Endothelial cell (in vitro differentiated cells): ENCODE measurements around the gene CYP3A4. TPM values are rescaled to one million over a fixed set of nuclear protein-coding genes. Genes with fewer than 3 reads are reported as not detected.

ENCODE experiments used
- DNase-seq: peaks from one replicate; pipeline ENCODE4 v3.0.0; 2021; ENCODE audit warnings: low spot score
- H3K27ac Mint-ChIP-seq: one replicate; pipeline ENCODE4 v1.8.0; 2021; ENCODE audit warnings: mixed read lengths, inconsistent platforms; ENCODE audit not compliant: unreplicated experiment
- H3K27me3 Mint-ChIP-seq: one replicate; pipeline ENCODE4 v1.8.0; 2021; ENCODE audit warnings: mild to moderate bottlenecking, moderate library complexity, mixed read lengths, inconsistent platforms; ENCODE audit not compliant: unreplicated experiment
- H3K36me3 Mint-ChIP-seq: one replicate; pipeline ENCODE4 v1.8.0; 2021; ENCODE audit warnings: mild to moderate bottlenecking, low read depth, mixed read lengths, inconsistent platforms; ENCODE audit not compliant: unreplicated experiment
- H3K4me1 Mint-ChIP-seq: one replicate; pipeline ENCODE4 v1.8.0; 2021; ENCODE audit warnings: mild to moderate bottlenecking, mixed read lengths, inconsistent platforms; ENCODE audit not compliant: unreplicated experiment
- H3K4me3 Mint-ChIP-seq: one replicate; pipeline ENCODE4 v1.8.0; 2021; ENCODE audit warnings: mild to moderate bottlenecking, mixed read lengths, inconsistent platforms; ENCODE audit not compliant: unreplicated experiment
- H3K9me3 Mint-ChIP-seq: one replicate; pipeline ENCODE4 v1.8.0; 2021; ENCODE audit warnings: mixed read lengths, inconsistent platforms; ENCODE audit not compliant: unreplicated experiment
- total RNA-seq: library from RNA; stranded (reverse); fragmentation: NEBNext Ultra II Directional; extraction: Animal tissue kit (Norgen Biotek cat#: 25700); gene quantifications from one replicate; pipeline ENCODE4 v1.2.1, GENCODE V29; 2021; ENCODE audit not compliant: unreplicated experiment
- TF ChIP-seq, protein P1 (sequence below): fragments of 200-600 bp; sonication (generic); IDR thresholded peaks from one replicate; pipeline ENCODE4 v1.5.0; 2021; ENCODE audit warnings: antibody characterized with exemption; ENCODE audit not compliant: unreplicated experiment

Gene CYP3A4
- total RNA-seq, 1 donor from 2014 or later, result not detected

DNA sequence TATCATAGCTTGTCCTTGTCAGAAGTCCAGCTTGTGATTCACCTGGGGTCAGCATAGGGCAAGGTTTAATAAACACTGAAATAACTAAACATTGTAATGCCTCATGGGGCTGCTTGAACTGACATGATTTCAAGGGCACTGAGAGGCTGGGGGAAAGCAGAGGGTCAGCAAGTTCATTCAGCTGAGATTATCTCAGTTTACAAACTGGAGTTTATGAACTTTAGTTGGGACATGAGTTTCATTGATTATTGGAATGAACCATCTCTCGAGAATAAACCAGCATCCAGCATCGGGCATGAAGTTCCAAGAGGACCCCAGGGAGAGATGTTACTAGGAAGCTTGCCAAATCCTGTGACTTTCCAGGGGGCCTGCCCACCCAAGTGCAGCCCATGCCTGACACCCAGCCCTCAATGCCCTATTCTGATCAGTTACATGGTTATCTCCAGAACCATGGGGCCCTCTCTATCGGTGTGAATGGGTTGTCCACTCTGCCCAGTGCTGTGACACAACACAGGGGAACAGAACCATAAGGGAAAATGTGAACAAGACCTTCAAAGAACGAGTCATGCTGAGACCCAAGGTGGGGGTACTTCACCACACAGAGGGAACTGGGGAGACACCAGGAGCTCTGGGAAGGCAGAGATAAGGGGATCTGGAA lies 41.1 kb downstream of the CYP3A4 start:
- Mint-ChIP-seq H3K4me3 (no peak overlapping the region), H3K36me3 (no peaks in the 10 kb centered on the region), H3K27ac (no peak overlapping the region), H3K9me3 (no peaks in the 10 kb centered on the region), H3K27me3 (peaks cover 3% of the 10 kb centered on the region), H3K4me1 (peaks cover 5% of the 10 kb centered on the region)
- no peak for DNase-seq
- TF ChIP-seq, protein P1, sequence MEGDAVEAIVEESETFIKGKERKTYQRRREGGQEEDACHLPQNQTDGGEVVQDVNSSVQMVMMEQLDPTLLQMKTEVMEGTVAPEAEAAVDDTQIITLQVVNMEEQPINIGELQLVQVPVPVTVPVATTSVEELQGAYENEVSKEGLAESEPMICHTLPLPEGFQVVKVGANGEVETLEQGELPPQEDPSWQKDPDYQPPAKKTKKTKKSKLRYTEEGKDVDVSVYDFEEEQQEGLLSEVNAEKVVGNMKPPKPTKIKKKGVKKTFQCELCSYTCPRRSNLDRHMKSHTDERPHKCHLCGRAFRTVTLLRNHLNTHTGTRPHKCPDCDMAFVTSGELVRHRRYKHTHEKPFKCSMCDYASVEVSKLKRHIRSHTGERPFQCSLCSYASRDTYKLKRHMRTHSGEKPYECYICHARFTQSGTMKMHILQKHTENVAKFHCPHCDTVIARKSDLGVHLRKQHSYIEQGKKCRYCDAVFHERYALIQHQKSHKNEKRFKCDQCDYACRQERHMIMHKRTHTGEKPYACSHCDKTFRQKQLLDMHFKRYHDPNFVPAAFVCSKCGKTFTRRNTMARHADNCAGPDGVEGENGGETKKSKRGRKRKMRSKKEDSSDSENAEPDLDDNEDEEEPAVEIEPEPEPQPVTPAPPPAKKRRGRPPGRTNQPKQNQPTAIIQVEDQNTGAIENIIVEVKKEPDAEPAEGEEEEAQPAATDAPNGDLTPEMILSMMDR, result no peak

DNA sequence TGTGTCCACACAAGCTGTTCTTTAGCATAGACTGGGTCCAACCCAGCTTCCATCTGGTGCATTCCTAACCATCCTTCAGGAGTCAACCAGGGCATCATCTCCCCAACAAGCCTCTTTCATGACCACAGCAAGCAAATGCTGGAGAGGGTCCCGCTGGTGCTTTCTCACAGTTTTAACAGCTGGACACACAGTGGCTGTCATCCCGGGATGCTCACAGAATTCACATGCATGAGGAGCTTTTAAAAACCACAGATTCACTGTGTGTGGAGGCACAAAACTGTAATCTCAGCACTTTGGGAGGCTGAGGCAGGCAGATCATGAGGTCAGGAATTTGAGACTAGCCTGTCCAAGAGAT lies 42.6 kb downstream of the CYP3A4 start:
- no peaks in the 10 kb centered on the region for H3K9me3 Mint-ChIP-seq

DNA sequence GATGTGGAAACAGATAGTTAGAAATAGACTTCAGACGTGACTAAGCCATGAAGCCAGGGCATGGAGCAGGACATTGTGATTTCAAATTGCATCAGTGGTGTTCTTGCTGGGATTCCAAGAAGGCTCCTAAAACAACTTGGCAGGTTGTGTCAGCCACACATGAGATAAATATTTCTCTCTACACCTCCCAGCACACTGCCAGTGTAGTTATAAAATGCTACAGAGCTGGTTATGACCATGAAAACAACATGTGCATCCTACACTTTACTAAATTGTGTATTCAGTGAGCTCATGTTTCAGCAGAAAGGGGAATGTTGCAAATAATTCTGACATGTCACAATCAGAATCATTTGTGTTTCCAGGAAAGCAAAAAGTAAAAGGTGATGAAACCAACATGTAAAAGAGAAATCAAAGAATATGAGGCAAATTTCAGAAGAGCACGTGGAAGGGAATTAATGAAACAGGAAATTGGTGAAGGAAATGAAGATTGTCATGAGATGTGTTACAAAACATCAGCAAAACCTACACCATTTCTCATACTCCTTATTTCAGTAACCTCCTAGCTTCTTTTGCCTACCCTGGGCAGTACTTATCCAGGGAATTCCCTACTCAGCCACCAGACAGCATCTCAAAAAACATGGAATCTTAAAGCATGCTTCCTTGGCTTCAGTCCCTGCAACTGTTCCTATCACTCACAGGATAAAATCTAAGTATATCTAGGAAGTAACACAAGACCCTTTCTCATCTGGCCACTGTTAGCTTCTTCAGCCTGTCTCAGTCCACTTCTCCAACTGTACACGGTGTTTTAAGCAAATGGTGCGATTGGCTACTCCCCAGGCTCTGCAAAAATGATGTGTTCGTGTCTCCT lies 43.2 kb downstream of the CYP3A4 start:
- TF ChIP-seq, protein P1, result no peak
- Mint-ChIP-seq H3K9me3 (no peaks in the 10 kb centered on the region), H3K27me3 (peaks cover 5% of the 10 kb centered on the region), H3K4me1 (peaks cover 10% of the 10 kb centered on the region), H3K36me3 (no peaks in the 10 kb centered on the region), H3K4me3 (no peak overlapping the region), H3K27ac (no peak overlapping the region)
- DNase-seq, result no peak

More for the DNA sequence above, 42.6 kb downstream of the CYP3A4 start:
- H3K27me3 Mint-ChIP-seq, result peaks cover 3% of the 10 kb centered on the region
- H3K4me1 Mint-ChIP-seq, result peaks cover 5% of the 10 kb centered on the region
- no peaks in the 10 kb centered on the region for H3K36me3 Mint-ChIP-seq
- no peak for DNase-seq
- no peak overlapping the region for H3K27ac Mint-ChIP-seq
- TF ChIP-seq, protein P1, result no peak
- no peak overlapping the region for H3K4me3 Mint-ChIP-seq

DNA sequence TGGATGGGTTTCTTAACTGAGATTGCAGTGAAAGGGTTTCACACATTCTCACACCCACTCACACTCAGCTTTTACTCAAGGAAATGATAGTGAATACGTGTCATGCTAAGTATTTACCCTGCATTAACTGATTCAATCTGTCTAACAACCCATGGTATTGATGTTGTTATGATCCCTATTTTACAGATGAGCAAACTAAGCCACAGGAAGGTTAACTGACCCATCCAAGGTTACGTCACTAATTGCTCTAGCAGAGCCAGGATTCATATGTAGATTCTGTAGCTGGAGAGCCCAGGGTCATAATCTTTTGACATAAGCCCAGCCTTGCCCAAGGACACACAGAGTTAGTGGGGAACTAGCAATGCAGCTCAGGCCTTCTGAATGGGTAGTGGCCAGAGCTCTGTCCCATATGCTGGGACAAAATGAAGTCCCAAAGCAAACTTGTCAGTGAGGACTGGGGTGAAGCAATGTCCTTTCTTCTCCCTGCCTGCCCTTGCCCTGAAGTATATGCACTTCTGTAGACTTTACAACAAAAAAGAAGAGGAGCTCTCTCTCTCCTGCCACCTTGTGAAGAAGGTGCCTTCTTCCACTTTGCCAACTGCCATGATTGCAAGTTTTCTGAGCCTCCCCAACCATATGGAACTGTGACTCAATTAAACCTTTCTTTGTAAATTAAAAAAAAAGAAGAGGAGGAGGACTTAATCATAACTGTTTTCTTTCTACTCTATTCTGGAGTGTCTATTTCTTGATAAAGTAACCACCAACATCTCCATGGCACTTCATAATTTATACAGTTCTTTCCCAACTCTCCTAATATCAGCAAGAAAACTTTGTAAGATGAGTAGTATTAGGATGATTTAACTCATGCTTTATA lies 44.0 kb downstream of the CYP3A4 start:
- TF ChIP-seq, protein P1, result no peak
- H3K27me3 Mint-ChIP-seq, result peaks cover 7% of the 10 kb centered on the region
- H3K27ac Mint-ChIP-seq, result no peak overlapping the region
- no peaks in the 10 kb centered on the region for H3K36me3 Mint-ChIP-seq
- DNase-seq, result no peak
- H3K4me1 Mint-ChIP-seq, result peaks cover 19% of the 10 kb centered on the region
- H3K9me3 Mint-ChIP-seq, result no peaks in the 10 kb centered on the region
- no peak overlapping the region for H3K4me3 Mint-ChIP-seq
